Panc1 (cell line): ENCODE results near the gene TSPAN5. TPM values are rescaled to one million over a fixed set of nuclear protein-coding genes. Genes with fewer than 3 reads are reported as not detected.
A peak's percentile ranks its signal among the peaks of the same experiment; 100 is the strongest.

Source experiments
- ATAC-seq: fragments of 200-7000 bp; cut with Tn5 transposase; 2 replicates; pipeline ENCODE4 v1.9.1; 2020; ENCODE audit warnings: mild to moderate bottlenecking, moderate library complexity
- BruUV-seq: library from RNA; stranded (reverse); fragments of 400-500 nt; replicated peaks from 2 replicates; lab custom pipeline; 2021; lab: Mats Ljungman, UMichigan
- CTCF ChIA-PET: fragments of 300-600 bp; sonication (Branson Sonifier 250); formaldehyde crosslinking; loops from one replicate; lab custom pipeline; 2022; ENCODE audit warnings: antibody characterized with exemption; lab: Charles Lee
- POLR2A ChIA-PET: fragments of 300-600 bp; sonication (Branson Sonifier 250); formaldehyde crosslinking; loops from one replicate; lab custom pipeline; 2022; ENCODE audit warnings: antibody characterized with exemption; lab: Charles Lee
- DNase-seq: peaks from one replicate; pipeline ENCODE4 v3.0.0-alpha.2; 2010; ENCODE audit warnings: low read depth, low spot score
- H3K27ac ChIP-seq: 2 replicates; pipeline ENCODE4 v1.5.1; 2011; ENCODE audit warnings: mild to moderate bottlenecking, low read length, inconsistent platforms
- H3K27me3 ChIP-seq: fragments of 200-500 bp; sonication (Bioruptor generic); 2 replicates; pipeline ENCODE4 v1.6.0; 2014; ENCODE audit warnings: low read length, inconsistent platforms; ENCODE audit not compliant: control insufficient read depth, insufficient read depth
- H3K36me3 ChIP-seq: fragments of 200-500 bp; sonication (Bioruptor generic); 2 replicates; pipeline ENCODE4 v1.5.1; 2014; ENCODE audit warnings: inconsistent platforms, mild to moderate bottlenecking, low read length, moderate library complexity; ENCODE audit not compliant: control insufficient read depth, insufficient read depth
- H3K4me1 ChIP-seq: 2 replicates; pipeline ENCODE4 v1.5.1; 2011; ENCODE audit warnings: inconsistent platforms, mild to moderate bottlenecking, low read length, moderate library complexity; ENCODE audit not compliant: control insufficient read depth, insufficient read depth
- H3K4me3 ChIP-seq, 2 experiments: 2 replicates each; pipeline ENCODE4 v1.5.1; 2011 to 2012; ENCODE audit warnings: low read depth in 2 of 2, low read length in 2 of 2, mild to moderate bottlenecking in 2 of 2, inconsistent platforms in 1 of 2, moderate library complexity in 1 of 2
- H3K9me3 ChIP-seq: fragments of 200-500 bp; sonication (Bioruptor generic); 2 replicates; pipeline ENCODE4 v1.5.1; 2014; ENCODE audit warnings: low read depth, mild to moderate bottlenecking, inconsistent platforms, low read length, moderate library complexity; ENCODE audit not compliant: control insufficient read depth, insufficient read depth
- CTCF ChIP-seq: fragments of 450-650 bp; IDR thresholded peaks from 2 replicates; pipeline ENCODE4 v1.5.1; 2017; ENCODE audit warnings: mild to moderate bottlenecking
- POLR2AphosphoS5 ChIP-seq: IDR thresholded peaks from 2 replicates; pipeline ENCODE4 v1.6.1; 2012; ENCODE audit warnings: mild to moderate bottlenecking, low read depth, low read length, moderate library complexity
- REST ChIP-seq, 2 experiments: IDR thresholded peaks; 2 replicates each; pipeline ENCODE4 v1.6.1; 2011 to 2012; ENCODE audit warnings: low read depth in 2 of 2, control low read depth in 1 of 2, low read length in 1 of 2, mild to moderate bottlenecking in 1 of 2, moderate library complexity in 1 of 2; ENCODE audit not compliant: insufficient read depth in 1 of 2
- SIN3A ChIP-seq: IDR thresholded peaks from 2 replicates; pipeline ENCODE4 v1.6.1; 2012; ENCODE audit warnings: low read depth, mild to moderate bottlenecking, low read length, moderate library complexity, borderline replicate concordance; ENCODE audit not compliant: insufficient read depth
- TCF7L2 ChIP-seq: IDR thresholded peaks from 2 replicates; pipeline ENCODE4 v1.6.1; 2011; ENCODE audit warnings: mild to moderate bottlenecking, low read depth, low read length, inconsistent platforms
- in situ Hi-C: cut with HindIII; loops from 2 replicates; pipeline ENCODE4 v1.10.0; 2016; ENCODE audit warnings: low sequenced_read_pairs, low pct_unique_long_range_greater_than_20kb
- intact Hi-C: fragments of 100-400 bp; cut with micrococcal nuclease; formaldehyde crosslinking; loops from one replicate; pipeline ENCODE4 v1.10.0; 2022; ENCODE audit not compliant: unreplicated experiment
- total RNA-seq: library from RNA; stranded (reverse); gene quantifications from one replicate; pipeline ENCODE4 v1.2.1, GENCODE V29; 2021; ENCODE audit not compliant: unreplicated experiment

Gene TSPAN5
- total RNA-seq, 1 experiment from 2014 or later: 61.9 TPM

- ATAC-seq (no peak), DNase-seq (no peak)
- ChIA-PET POLR2A (no interaction called here), CTCF (no interaction called here)
- Histone ChIP-seq H3K9me3 (peaks cover 5% of the 10 kb centered on the region; the same call in 1 of the 2 replicates), H3K27ac (0 out of 2 replicates have a peak overlapping the region, but pooled peaks have one; percentile 13), H3K27me3 (no peaks in the 10 kb centered on the region), H3K36me3 (no peaks in the 10 kb centered on the region), H3K4me1 (peaks cover 62% of the 10 kb centered on the region), H3K4me3 (no peak overlapping the region)
- in situ Hi-C loops (no loop called here), intact Hi-C loops (no loop called here)
- TF ChIP-seq SIN3A (no peak), TCF7L2 (no peak), REST (IDR thresholded peaks at IDR 0.05; ENCODE audit: insufficient read depth in 1 of 2, low read depth in 2 of 2, low read length in 1 of 2) (no peak), POLR2AphosphoS5 (no peak), CTCF (no peak)
- BruUV-seq: no TSS peak
Measured at GRCh38 chr4:98646422-98646821, 12.0 kb downstream of the TSPAN5 start.

GRCh38 chr4:98645527-98645926 is 12.9 kb downstream of the TSPAN5 start:
- TF ChIP-seq TCF7L2 (no peak), REST (IDR thresholded peaks at IDR 0.05; ENCODE audit: insufficient read depth in 1 of 2, low read depth in 2 of 2, low read length in 1 of 2) (no peak), POLR2AphosphoS5 (no peak), SIN3A (no peak), CTCF (no peak)
- BruUV-seq: no TSS peak
- Histone ChIP-seq H3K4me1 (peaks cover 67% of the 10 kb centered on the region), H3K27me3 (no peaks in the 10 kb centered on the region), H3K36me3 (no peaks in the 10 kb centered on the region), H3K4me3 (no peak overlapping the region), H3K9me3 (0 out of 2 replicates have a peak, but pooled peaks cover 3% of the 10 kb centered on the region), H3K27ac (peak overlapping the region; percentile 61)
- CTCF ChIA-PET: no interaction called here
- ATAC-seq (no peak), DNase-seq (no peak)
- intact Hi-C loops (no loop called here), in situ Hi-C loops (no loop called here)
- POLR2A ChIA-PET: interaction anchor here (0.7 kb wide), 1 partner anchor 494 kb away, joined by 4 read pairs; no protein-coding TSS in a partner anchor
